Central memory CD8-positive, alpha-beta T cell (primary cell): ENCODE results near the gene MYL12B.

Experiments
- ATAC-seq: fragments of 150-1000 bp; cut with Tn5 transposase; replicated peaks from 2 replicates; pipeline ENCODE4 v1.10.0; 2022; ENCODE audit warnings: mild to moderate bottlenecking, moderate FRiP score, moderate number of reproducible peaks; ENCODE audit not compliant: poor library complexity, severe bottlenecking; ENCODE audit errors: extremely low read depth
- DNase-seq, 2 donors: peaks; one replicate each; pipeline ENCODE4 v3.0.0; 2021; ENCODE audit warnings: low spot score in 2 of 2
- H3K27ac Mint-ChIP-seq: one replicate; pipeline ENCODE4 v1.8.0; 2022; ENCODE audit warnings: low read depth, mild to moderate bottlenecking, moderate library complexity, mixed read lengths
- H3K27me3 Mint-ChIP-seq: one replicate; pipeline ENCODE4 v1.8.0; 2022; ENCODE audit warnings: mixed read lengths
- H3K36me3 Mint-ChIP-seq: one replicate; pipeline ENCODE4 v1.8.0; 2022; ENCODE audit warnings: mild to moderate bottlenecking, moderate library complexity, mixed read lengths; ENCODE audit not compliant: insufficient read depth
- H3K4me1 Mint-ChIP-seq: one replicate; pipeline ENCODE4 v1.8.0; 2022; ENCODE audit warnings: mixed read lengths
- H3K4me3 Mint-ChIP-seq: one replicate; pipeline ENCODE4 v1.8.0; 2022; ENCODE audit warnings: mild to moderate bottlenecking, moderate library complexity, mixed read lengths
- H3K9me3 Mint-ChIP-seq: one replicate; pipeline ENCODE4 v1.8.0; 2022; ENCODE audit warnings: mixed read lengths

Gene MYL12B

DNA sequence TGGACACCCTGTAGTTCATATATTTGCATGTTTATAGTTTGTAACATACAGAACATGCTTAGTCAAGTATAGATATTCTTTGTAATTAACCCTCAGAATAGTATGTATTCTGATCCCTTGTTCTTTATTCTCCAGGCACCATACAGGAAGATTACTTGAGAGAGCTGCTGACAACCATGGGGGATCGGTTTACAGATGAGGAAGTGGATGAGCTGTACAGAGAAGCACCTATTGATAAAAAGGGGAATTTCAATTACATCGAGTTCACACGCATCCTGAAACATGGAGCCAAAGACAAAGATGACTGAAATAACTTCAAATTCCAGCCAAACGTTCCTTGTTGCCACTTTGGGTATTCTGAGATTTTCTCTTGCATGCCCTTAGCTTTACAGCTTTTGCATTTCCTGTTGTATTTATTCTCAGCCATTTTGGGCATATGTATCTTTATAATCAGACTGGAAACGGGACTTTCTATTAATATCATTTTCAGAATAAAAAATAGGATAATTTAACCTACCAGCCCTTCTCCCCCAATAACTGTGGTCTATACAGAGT, 6.2 kb upstream of the MYL12B start:
- Mint-ChIP-seq H3K4me1 (peaks cover 82% of the 10 kb centered on the region), H3K27ac (peak overlapping the region; percentile 16), H3K4me3 (no peak overlapping the region), H3K9me3 (no peaks in the 10 kb centered on the region), H3K36me3 (peaks cover 60% of the 10 kb centered on the region), H3K27me3 (no peaks in the 10 kb centered on the region)
- ATAC-seq (no peak), DNase-seq (no peak)

DNA sequence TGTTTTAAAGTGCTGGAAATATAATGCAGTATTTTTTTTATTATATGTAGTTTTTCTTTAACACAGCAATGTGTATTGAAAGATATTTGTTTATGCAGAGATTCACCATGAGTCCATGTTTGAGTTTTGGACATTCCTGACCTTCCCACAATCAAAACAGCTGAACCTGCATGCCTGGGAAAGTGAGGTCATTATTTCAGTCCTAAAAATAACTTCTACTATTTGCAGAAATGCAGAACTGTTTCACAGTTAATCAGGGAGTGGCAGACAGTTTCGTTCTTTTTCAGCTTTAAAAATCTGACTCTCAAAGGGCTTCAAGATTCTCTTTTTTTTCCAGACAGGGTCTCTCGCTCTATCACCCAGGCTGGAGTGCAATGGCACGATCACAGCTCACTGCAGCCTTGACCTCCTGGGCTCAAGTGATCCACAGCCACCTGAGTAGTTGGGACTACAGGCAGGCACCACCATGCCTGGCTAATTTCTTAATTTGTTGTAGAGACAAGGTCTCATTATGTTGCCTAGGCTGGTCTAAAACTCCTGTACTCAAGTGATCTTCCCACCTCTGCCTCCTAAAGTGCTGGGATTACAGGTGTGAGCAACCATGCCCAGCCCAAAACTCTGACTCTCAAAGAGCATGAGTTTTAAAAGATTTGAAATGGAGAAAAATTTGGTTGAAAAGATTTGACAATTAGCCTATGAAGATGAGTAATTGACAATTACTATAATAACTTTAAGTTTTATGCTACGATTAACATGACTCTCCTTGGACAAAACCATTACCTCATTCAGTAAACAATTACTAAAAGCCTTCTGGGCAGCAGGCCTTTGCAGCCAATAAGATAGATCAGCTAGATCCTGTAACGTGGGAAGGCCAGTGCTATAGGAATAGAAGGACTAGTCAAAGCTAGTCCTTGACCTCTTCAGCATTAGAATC, 5.0 kb upstream of the MYL12B start:
- H3K27ac Mint-ChIP-seq, result no peak overlapping the region
- no peak overlapping the region for H3K4me3 Mint-ChIP-seq
- H3K9me3 Mint-ChIP-seq, result no peaks in the 10 kb centered on the region
- H3K27me3 Mint-ChIP-seq, result no peaks in the 10 kb centered on the region
- peaks cover 76% of the 10 kb centered on the region for H3K4me1 Mint-ChIP-seq
- H3K36me3 Mint-ChIP-seq, result peaks cover 68% of the 10 kb centered on the region
- ATAC-seq (no peak), DNase-seq (no peak)

DNA sequence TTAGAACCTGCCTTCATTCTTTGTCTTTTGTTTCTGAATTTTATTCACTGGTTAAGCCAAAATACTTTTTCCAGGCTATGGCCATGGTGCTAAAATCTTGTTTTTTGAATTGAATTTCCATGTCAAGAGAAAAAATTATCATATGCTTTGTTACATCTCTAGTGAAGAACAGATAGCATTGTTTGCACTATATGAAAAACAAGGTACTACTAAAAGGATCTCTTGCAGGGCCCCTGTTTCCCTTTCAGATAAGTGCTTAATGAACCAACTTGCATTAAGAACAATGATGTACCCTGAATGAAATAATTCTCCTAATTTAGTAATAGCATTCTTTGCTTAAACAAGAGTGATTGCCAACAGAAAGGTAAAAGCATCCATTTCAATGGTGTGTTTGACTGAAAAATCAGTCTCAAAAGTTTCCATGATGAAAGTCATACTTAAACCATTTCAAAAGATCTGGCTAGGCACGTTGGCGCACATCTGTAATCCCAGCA, 4.3 kb upstream of the MYL12B start:
- Mint-ChIP-seq H3K4me3 (no peak overlapping the region), H3K27ac (peak overlapping the region; percentile 20), H3K4me1 (peaks cover 73% of the 10 kb centered on the region), H3K36me3 (peaks cover 71% of the 10 kb centered on the region), H3K9me3 (no peaks in the 10 kb centered on the region), H3K27me3 (no peaks in the 10 kb centered on the region)
- no peak for ATAC-seq
- DNase-seq, result no peak

DNA sequence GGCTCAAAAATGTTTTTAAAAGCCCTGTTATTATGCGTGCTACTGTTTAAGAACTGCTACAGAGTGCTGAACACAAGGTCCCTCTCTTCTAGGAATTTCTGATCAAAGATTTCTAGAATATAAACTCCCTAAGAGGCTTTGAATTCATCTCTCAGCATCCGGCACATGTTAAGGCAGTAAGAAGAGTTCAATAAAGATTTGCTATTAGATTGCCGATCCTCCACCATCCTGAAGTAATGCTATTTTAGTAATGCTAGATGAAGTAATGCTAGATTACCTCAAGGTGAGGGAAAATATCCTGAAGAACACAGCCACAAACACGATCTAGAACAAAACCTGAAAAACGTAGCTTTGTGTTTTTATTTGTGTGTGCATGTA, 949 bp upstream of the MYL12B start:
- H3K4me1 Mint-ChIP-seq, result peaks cover 77% of the 10 kb centered on the region
- peak overlapping the region; percentile 90 for H3K4me3 Mint-ChIP-seq
- ATAC-seq (no peak), DNase-seq (no peak)
- no peaks in the 10 kb centered on the region for H3K9me3 Mint-ChIP-seq
- H3K36me3 Mint-ChIP-seq, result peaks cover 43% of the 10 kb centered on the region
- peak overlapping the region; percentile 91 for H3K27ac Mint-ChIP-seq
- no peaks in the 10 kb centered on the region for H3K27me3 Mint-ChIP-seq

DNA sequence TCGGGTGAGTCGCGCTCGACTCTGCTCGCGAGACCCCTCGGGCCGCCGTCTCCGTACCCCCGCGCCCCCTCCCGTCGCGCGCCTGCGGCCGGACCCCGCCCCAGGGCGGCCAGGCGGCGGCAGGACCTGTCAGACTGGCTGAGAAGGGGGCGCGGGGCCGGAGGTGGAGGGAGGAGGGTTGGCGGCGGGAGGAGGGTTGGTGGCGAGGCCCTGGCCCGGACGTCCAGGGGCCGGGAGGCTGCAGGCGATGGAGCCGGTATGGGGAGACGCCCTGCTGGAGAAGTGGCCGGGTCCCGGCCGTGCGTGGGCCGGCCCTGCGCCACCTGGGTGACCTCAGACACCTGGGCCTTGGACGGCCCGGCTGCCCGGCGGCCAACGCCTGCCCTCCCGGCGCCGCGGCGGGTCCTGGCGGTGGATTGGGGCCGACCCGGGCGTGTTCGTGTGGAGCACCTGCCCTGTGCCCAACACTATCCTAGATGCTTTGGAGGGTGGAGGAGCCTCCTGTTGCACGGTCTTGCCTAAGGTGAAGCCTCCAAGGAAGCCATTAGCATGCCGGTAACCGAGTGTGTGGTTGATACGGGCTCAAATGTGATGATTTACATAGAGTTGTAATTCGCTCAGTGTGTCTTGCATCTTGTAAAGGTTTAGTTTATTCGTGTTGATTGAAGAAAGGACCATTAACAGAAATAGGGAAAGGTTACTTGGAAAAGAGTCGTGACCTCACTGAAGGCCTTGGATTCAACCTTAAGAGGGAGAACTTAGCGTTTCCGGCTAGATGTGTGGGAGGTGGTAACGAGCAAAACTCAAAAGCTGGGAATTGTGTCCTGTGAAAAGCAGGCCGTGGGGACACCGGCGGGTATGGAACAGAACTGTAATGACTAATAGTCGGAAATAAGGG, 550 bp downstream of the MYL12B start:
- H3K27me3 Mint-ChIP-seq, result no peaks in the 10 kb centered on the region
- H3K27ac Mint-ChIP-seq, result peak overlapping the region; percentile 91
- peak; percentile 40 for ATAC-seq
- H3K9me3 Mint-ChIP-seq, result no peaks in the 10 kb centered on the region
- H3K4me1 Mint-ChIP-seq, result peaks cover 82% of the 10 kb centered on the region
- peak overlapping the region; percentile 90 for H3K4me3 Mint-ChIP-seq
- peak in 1 of 2 donors; percentile 28 for DNase-seq
- H3K36me3 Mint-ChIP-seq, result peaks cover 28% of the 10 kb centered on the region

DNA sequence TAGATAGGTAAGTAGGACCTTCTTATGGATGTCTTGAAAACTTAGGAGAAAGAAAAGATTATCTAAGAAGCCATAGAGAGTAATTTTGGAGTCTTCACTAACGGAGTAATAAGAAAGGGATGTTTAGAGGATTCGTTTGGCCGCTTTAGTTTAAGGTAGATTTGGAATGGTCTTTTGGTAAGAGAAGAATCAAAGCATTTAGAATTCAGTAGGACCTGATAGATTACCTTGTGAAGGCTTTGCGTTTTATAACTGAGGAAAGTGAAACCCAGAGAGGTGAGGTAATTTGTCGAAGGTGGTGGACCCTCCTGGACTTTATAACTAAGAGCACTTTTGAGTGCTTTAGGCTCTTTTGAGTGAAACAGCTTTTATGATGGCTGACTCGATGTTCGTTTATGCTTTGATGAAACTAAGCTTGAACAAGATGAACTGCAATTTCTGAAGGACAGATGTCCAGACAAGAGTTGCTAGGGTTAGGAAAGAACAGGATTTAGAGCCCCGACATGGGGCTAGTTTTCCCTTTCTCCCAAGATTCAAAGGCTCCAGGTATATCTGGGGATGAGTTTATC, 1.3 kb downstream of the MYL12B start:
- Mint-ChIP-seq H3K27ac (peak overlapping the region; percentile 91), H3K27me3 (no peaks in the 10 kb centered on the region), H3K4me1 (peaks cover 79% of the 10 kb centered on the region), H3K4me3 (peak overlapping the region; percentile 90), H3K9me3 (no peaks in the 10 kb centered on the region), H3K36me3 (peaks cover 20% of the 10 kb centered on the region)
- no peak for DNase-seq
- ATAC-seq, result no peak

- H3K27ac Mint-ChIP-seq, result peak overlapping the region; percentile 91
- H3K4me3 Mint-ChIP-seq, result peak overlapping the region; percentile 90
- H3K4me1 Mint-ChIP-seq, result peaks cover 80% of the 10 kb centered on the region
- H3K9me3 Mint-ChIP-seq, result no peaks in the 10 kb centered on the region
- H3K36me3 Mint-ChIP-seq, result peaks cover 18% of the 10 kb centered on the region
- no peaks in the 10 kb centered on the region for H3K27me3 Mint-ChIP-seq
- ATAC-seq, result no peak
- DNase-seq, result no peak
These were observed 2.4 kb downstream of the MYL12B start for GRCh38 chr18:3264362-3264761.

GRCh38 chr18:3265564-3266033, 3.7 kb downstream of the MYL12B start:
- ATAC-seq (no peak), DNase-seq (no peak)
- H3K36me3 Mint-ChIP-seq, result peaks cover 15% of the 10 kb centered on the region
- peaks cover 80% of the 10 kb centered on the region for H3K4me1 Mint-ChIP-seq
- no peaks in the 10 kb centered on the region for H3K9me3 Mint-ChIP-seq
- no peak overlapping the region for H3K27ac Mint-ChIP-seq
- no peaks in the 10 kb centered on the region for H3K27me3 Mint-ChIP-seq
- H3K4me3 Mint-ChIP-seq, result peak overlapping the region; percentile 36

- H3K4me3 Mint-ChIP-seq, result peak overlapping the region; percentile 36
- no peaks in the 10 kb centered on the region for H3K9me3 Mint-ChIP-seq
- ATAC-seq, result no peak
- peaks cover 12% of the 10 kb centered on the region for H3K36me3 Mint-ChIP-seq
- no peak for DNase-seq
- peaks cover 79% of the 10 kb centered on the region for H3K4me1 Mint-ChIP-seq
- no peaks in the 10 kb centered on the region for H3K27me3 Mint-ChIP-seq
- peak overlapping the region; percentile 65 for H3K27ac Mint-ChIP-seq
These were observed 4.2 kb downstream of the MYL12B start for GRCh38 chr18:3266062-3266608.

DNA sequence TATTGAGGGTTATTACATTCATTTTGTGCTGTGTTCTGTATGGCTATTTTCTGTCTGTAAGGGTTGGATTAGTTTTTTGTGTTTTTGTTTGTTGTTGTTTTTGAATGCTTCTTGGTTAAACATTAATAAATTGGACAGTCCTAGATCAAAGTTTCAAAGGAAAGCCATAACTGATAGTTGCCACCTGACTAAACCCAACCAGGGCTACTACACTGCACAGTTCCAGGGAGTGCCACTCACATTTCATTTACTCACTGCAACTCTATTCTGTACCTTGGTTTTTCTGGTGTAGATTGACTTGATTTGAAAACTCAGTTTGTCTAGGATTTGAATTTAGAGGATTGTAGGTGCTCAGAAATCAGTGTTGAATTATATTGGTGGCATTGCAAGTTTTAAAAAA, 6.4 kb downstream of the MYL12B start:
- ATAC-seq (no peak), DNase-seq (no peak)
- Mint-ChIP-seq H3K27ac (peak overlapping the region; percentile 60), H3K4me1 (peaks cover 81% of the 10 kb centered on the region), H3K9me3 (no peaks in the 10 kb centered on the region), H3K36me3 (peaks cover 11% of the 10 kb centered on the region), H3K27me3 (no peaks in the 10 kb centered on the region), H3K4me3 (peak overlapping the region; percentile 7)

DNA sequence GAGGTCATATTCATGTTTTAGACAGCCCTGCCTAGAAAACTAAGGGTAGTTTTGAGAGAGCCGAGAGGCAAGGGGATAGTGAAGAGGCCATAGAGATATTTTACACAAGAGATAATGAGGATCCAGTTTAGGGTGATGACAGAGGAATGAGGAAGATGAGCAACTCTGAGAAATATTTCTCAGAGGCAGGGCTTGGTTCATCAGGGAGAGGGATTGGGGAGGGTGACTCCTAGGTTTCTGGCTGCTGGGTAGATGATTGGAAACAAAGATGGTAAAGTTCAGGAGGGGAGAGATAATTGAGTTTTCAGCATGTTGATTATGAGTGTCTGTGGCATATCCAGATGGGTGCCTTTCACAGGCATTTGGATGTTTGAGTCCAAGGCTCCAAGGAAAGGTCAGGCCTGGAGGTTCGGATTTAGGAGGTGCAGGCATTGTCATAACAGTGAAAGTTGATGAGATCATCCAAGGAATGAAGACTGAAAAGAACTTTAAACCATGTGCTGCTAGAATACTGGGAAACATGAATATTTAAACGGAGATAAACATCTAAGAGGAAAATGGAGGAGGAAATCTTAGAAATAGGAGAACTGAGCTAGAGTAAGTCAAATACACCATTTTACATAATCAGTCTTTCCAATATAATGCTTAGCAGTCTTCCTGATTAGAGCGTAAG, 7.4 kb downstream of the MYL12B start:
- Mint-ChIP-seq H3K4me1 (peaks cover 70% of the 10 kb centered on the region), H3K27ac (peak overlapping the region; percentile 60), H3K36me3 (peaks cover 19% of the 10 kb centered on the region), H3K27me3 (no peaks in the 10 kb centered on the region), H3K9me3 (no peaks in the 10 kb centered on the region), H3K4me3 (peak overlapping the region; percentile 7)
- no peak for ATAC-seq
- DNase-seq, result no peak
